A673 (cell line): ENCODE results near the gene PITX1.

ENCODE experiments used
- CTCF ChIP-seq: fragments of 300-800, 200-600 bp; sonication (generic); conservative IDR thresholded peaks from 2 replicates; pipeline ENCODE4 v1.5.1; 2017; ENCODE audit warnings: low read depth, mild to moderate bottlenecking, antibody characterized with exemption, low read length, moderate library complexity, mixed read lengths
- EZH2 ChIP-seq: fragments of 200-600 bp; sonication (generic); IDR thresholded peaks from 2 replicates; pipeline ENCODE4 v1.6.1; 2017; ENCODE audit warnings: borderline replicate concordance, low read depth, mild to moderate bottlenecking, mixed read lengths, antibody characterized with exemption, low read length; ENCODE audit not compliant: poor library complexity, severe bottlenecking

GRCh38 chr5:135037519-135038204 lies 3.6 kb upstream of the PITX1 start:
- TF ChIP-seq CTCF: no peak
- TF ChIP-seq EZH2: no peak
